ENCODE results near the gene ZBED1.
"Not testable (repeated sequence)": the region's sequence is repeated elsewhere in the genome, so short reads cannot be mapped to it uniquely, and the experiment has no call there.

The ZBED1 gene

DNA sequence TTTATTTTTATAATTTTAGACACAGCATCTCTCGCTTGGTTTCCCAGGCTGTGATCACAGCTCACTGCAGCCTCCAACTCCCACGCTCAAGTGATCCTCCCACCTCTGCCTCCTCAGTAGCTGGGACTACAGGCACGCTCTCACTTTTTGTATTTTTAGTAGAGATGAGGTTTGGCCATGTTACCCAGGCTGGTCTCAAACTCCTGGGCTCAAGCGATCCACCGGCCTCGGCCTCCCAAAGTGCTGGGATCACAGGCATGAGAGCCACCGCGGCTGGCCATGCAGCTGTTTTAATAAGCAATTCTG, 39.1 kb downstream of the ZBED1 start:
- no peak for DNase-seq (ENCODE audit: extremely low spot score)
- TF ChIP-seq FOXA1 (IDR thresholded peaks at IDR 0.05) (no peak), ARNT (IDR thresholded peaks at IDR 0.05) (no peak), TARDBP (IDR thresholded peaks at IDR 0.05) (no peak), L3MBTL2 (conservative IDR thresholded peaks at IDR 0.05) (no peak), CTBP1 (IDR thresholded peaks at IDR 0.05; ENCODE audit: borderline replicate concordance) (no peak), LEF1 (IDR thresholded peaks at IDR 0.05; ENCODE audit: borderline replicate concordance) (no peak), SP1 (IDR thresholded peaks at IDR 0.05) (no peak), FOXK2 (IDR thresholded peaks at IDR 0.05) (no peak), NFRKB (IDR thresholded peaks at IDR 0.05) (no peak), BHLHE40 (IDR thresholded peaks at IDR 0.05; ENCODE audit: borderline replicate concordance) (no peak), SUZ12 (IDR thresholded peaks at IDR 0.05) (no peak), FOXM1 (IDR thresholded peaks at IDR 0.05; ENCODE audit: borderline replicate concordance) (no peak), HDGF (IDR thresholded peaks at IDR 0.05; ENCODE audit: borderline replicate concordance) (no peak), ZNF384 (IDR thresholded peaks at IDR 0.05) (no peak), ELF4 (IDR thresholded peaks at IDR 0.05) (no peak)
- TF ChIP-seq, protein P1, sequence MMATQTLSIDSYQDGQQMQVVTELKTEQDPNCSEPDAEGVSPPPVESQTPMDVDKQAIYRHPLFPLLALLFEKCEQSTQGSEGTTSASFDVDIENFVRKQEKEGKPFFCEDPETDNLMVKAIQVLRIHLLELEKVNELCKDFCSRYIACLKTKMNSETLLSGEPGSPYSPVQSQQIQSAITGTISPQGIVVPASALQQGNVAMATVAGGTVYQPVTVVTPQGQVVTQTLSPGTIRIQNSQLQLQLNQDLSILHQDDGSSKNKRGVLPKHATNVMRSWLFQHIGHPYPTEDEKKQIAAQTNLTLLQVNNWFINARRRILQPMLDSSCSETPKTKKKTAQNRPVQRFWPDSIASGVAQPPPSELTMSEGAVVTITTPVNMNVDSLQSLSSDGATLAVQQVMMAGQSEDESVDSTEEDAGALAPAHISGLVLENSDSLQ (IDR thresholded peaks at IDR 0.05), result no peak
- ChIA-PET POLR2A (no interaction called here), CTCF (no interaction called here)

DNA sequence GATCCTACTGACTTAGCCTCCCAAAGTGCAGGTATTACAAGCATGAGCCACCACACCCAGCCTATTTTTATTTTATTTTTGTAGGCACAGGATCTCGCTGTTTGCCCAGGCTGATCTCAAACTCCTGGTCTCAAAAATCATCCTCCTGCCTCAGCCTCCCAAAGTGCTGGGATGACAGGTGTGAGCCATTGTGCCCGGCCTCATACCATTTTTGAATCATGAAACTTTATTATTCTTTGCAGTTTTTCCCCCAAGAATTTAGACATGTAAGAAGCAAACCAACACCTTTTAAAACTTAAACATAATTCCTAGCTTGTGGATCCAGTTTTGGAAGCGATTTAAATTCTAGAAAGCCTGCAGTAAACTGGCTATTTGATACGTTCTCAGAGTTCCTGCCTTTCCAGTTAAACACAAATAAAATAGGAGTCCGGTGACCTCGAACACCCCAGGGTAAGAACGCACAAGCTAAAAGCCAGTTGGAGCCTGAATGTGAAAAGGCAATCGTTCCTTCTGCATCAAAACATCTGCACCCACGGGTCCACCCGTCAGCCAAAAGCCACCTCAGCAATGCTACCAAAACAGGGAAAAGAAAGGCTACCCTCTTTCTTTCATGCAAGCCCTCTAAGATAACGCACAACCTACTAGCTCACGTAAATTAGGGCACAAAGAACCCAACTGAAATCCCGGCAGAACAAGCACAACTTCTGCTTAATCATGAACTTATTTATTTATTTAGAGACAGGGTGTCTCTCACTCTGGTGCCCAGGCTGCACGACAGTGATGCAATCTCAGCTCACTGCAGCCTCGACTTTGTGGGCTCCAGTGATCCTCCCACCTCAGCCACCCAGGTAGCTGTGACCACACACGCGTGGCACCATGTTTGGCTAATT, 39.7 kb downstream of the ZBED1 start:
- DNase-seq (ENCODE audit: extremely low spot score); POLR2A ChIA-PET; CTCF ChIA-PET: not testable (repeated sequence)

DNA sequence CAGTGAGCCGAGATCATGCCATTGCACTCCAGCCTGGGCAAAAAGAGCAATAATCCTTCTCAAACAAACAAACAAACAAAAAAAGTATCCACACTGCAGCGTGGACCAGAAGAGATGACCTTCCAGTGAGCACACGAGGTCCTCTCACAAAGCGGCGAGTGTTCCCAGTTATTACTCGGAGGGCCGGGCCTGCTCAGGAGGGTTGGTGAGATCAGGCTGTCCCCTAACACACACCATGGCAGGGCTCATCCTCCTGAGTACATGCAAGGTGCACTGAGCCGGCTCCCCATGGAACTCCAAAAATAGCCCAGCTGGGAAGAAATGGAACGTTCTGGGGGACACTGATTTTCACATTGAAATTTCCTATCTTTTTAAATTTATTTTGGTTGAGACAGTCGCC, 40.7 kb downstream of the ZBED1 start:
- DNase-seq (ENCODE audit: extremely low spot score); POLR2A ChIA-PET; CTCF ChIA-PET: not testable (repeated sequence)

DNA sequence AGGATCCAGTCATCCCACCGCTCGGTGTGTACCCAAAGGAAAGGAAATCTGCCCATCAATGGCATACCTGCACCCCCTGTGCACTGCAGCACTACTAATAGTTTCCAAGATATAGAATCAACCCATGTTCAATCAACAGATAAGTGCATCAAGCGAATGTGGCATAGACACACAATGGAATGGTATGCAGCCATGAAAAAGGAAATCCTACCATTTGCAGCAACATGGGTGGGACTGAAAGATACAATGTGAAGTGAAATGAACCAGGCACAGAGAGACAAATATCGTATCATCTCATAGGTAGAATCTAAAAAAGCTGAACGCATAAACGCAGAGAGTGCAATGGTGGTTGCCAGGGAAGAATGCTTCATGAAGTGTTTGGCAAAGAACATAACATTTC, 42.5 kb downstream of the ZBED1 start:
- TF ChIP-seq HDGF (IDR thresholded peaks at IDR 0.05; ENCODE audit: borderline replicate concordance), result no peak
- TF ChIP-seq FOXM1 (IDR thresholded peaks at IDR 0.05; ENCODE audit: borderline replicate concordance), result no peak
- no peak for TF ChIP-seq NFRKB (IDR thresholded peaks at IDR 0.05)
- TF ChIP-seq FOXK2 (IDR thresholded peaks at IDR 0.05), result no peak
- no peak for TF ChIP-seq CTBP1 (IDR thresholded peaks at IDR 0.05; ENCODE audit: borderline replicate concordance)
- TF ChIP-seq SUZ12 (IDR thresholded peaks at IDR 0.05), result no peak
- TF ChIP-seq BHLHE40 (IDR thresholded peaks at IDR 0.05; ENCODE audit: borderline replicate concordance), result no peak
- TF ChIP-seq, protein P1 (IDR thresholded peaks at IDR 0.05), result no peak
- TF ChIP-seq L3MBTL2 (conservative IDR thresholded peaks at IDR 0.05), result no peak
- TF ChIP-seq ELF4 (IDR thresholded peaks at IDR 0.05), result no peak
- TF ChIP-seq ARNT (IDR thresholded peaks at IDR 0.05), result no peak
- no peak for TF ChIP-seq ZNF384 (IDR thresholded peaks at IDR 0.05)
- DNase-seq (ENCODE audit: extremely low spot score), result no peak
- CTCF ChIA-PET, result no interaction called here
- POLR2A ChIA-PET, result no interaction called here

DNA sequence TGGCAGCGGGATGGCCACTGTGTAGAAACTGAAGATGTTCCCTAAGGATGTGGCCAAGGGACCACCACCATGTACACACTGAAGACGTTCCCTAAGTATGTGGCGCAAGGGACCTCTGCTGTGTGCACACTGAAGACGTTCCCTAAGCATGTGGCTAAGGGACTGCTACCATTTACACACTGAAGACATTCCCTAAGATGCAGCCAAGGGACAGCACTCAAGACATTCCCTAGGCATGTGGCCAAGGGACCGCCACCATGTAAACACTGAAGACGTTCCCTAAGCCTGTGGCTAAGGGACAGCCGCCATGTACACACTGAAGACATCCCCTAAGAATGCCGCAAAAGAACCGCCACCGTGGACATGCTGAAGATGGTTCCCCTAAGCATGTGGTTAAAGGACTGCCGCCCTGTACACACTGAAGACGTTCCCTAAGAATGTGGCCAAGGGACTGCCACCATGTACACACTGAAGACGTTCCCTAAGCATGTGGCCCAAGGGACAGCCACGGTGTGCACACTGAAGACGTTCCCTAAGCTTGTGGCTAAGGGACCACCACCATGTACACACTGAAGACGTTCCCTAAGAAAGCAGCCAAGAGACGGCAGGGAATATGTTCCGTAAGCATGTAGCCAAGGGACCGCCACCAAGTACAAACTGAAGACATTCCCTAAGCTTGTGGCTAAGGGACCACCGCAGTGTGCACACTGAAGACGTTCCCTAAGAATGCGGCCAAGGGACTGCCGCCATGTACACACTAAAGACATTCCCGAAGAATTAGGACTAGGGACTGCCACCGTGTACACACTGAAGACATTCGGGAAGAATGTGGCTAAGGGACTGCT, 43.3 kb downstream of the ZBED1 start:
- peak; percentile 42 for DNase-seq (ENCODE audit: extremely low spot score)
- TF ChIP-seq HDGF (IDR thresholded peaks at IDR 0.05; ENCODE audit: borderline replicate concordance) (no peak), ARNT (IDR thresholded peaks at IDR 0.05) (peak; percentile 23; the same call in 1 of the 2 replicates), ZNF384 (IDR thresholded peaks at IDR 0.05) (no peak), BHLHE40 (IDR thresholded peaks at IDR 0.05; ENCODE audit: borderline replicate concordance) (no peak), FOXM1 (IDR thresholded peaks at IDR 0.05; ENCODE audit: borderline replicate concordance) (peak; percentile 99), FOXA1 (IDR thresholded peaks at IDR 0.05) (no peak), CTBP1 (IDR thresholded peaks at IDR 0.05; ENCODE audit: borderline replicate concordance) (peak; percentile 70; the same call in 1 of the 2 replicates), SUZ12 (IDR thresholded peaks at IDR 0.05) (no peak), LEF1 (IDR thresholded peaks at IDR 0.05; ENCODE audit: borderline replicate concordance) (no peak), NFRKB (IDR thresholded peaks at IDR 0.05) (0 out of 2 replicates have a peak, but pooled peaks have one; percentile 28), SP1 (IDR thresholded peaks at IDR 0.05) (no peak), L3MBTL2 (conservative IDR thresholded peaks at IDR 0.05) (peak; percentile 66), TARDBP (IDR thresholded peaks at IDR 0.05) (no peak), ELF4 (IDR thresholded peaks at IDR 0.05) (0 out of 2 replicates have a peak, but pooled peaks have one; percentile 23), FOXK2 (IDR thresholded peaks at IDR 0.05) (peak; percentile 74; the same call in 1 of the 2 replicates)
- TF ChIP-seq, protein P1 (IDR thresholded peaks at IDR 0.05), result no peak
- ChIA-PET CTCF (no interaction called here), POLR2A (no interaction called here)

DNA sequence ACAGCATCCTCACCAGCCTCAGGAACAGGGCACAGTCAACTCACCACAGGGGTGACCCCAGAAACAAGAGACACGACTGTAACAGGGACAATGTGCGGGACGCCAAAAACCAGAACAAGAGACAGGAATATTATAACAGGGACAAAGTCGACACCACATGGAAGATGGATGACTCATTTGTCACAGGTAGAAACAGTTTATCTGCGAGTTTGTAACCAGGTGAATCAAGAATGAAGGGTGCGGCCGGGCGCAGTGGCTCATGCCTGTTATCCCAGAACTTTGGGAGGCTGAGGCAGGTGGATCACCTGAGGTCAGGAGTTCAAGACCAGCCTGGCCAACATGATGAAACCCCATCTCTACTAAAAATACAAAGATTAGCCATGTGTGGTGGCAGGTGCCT, 44.7 kb downstream of the ZBED1 start:
- CTCF ChIA-PET; POLR2A ChIA-PET; DNase-seq (ENCODE audit: extremely low spot score): not testable (repeated sequence)

DNA sequence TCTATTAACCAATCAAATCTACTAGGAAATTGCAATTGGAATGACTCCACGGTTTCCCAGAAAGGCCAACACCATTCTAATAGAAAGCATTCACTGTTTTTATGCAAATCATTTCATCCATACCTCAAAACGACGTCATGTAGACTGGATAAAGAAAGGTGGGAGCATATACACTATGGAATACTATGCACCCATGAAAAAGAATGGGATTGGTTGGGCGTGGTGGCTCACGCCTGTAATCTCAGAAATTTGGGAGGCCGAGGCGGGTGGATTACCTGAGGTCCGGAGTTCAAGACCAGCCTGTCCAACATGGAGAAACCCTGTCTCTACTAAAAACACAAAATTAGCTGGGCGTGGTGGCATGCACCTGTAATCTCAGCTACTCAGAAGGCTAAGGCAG, 46.2 kb downstream of the ZBED1 start:
- CTCF ChIA-PET; DNase-seq (ENCODE audit: extremely low spot score); POLR2A ChIA-PET: not testable (repeated sequence)
